Measurements from ENCODE around the gene PPIP5K2.
"Not testable (repeated sequence)": the region's sequence is repeated elsewhere in the genome, so short reads cannot be mapped to it uniquely, and the experiment has no call there.

DNA sequence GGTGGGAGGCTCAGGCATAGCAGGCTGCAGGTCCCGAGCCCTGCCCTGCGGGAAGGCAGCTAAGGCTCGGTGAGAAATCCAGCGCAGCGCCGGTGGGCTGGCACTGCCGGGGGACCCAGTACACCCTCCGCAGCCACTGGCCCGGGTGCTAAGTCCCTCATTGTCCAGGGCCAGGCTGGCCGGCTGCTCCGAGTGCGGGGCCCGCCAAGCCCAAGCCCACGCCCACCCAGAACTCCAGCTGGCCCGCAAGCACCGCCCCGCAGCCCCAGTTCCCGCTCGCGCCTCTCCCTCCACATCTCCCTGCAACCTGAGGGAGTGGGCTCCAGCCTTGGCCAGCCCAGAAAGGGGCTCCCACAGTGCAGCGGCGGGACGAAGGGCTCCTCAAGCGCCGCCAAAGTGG is 22.0 kb downstream of the PPIP5K2 start:
- TF ChIP-seq, protein P1, sequence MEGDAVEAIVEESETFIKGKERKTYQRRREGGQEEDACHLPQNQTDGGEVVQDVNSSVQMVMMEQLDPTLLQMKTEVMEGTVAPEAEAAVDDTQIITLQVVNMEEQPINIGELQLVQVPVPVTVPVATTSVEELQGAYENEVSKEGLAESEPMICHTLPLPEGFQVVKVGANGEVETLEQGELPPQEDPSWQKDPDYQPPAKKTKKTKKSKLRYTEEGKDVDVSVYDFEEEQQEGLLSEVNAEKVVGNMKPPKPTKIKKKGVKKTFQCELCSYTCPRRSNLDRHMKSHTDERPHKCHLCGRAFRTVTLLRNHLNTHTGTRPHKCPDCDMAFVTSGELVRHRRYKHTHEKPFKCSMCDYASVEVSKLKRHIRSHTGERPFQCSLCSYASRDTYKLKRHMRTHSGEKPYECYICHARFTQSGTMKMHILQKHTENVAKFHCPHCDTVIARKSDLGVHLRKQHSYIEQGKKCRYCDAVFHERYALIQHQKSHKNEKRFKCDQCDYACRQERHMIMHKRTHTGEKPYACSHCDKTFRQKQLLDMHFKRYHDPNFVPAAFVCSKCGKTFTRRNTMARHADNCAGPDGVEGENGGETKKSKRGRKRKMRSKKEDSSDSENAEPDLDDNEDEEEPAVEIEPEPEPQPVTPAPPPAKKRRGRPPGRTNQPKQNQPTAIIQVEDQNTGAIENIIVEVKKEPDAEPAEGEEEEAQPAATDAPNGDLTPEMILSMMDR (IDR thresholded peaks at IDR 0.05; ENCODE audit: extremely low read depth in 1 of 2, insufficient read depth in 1 of 2, low read depth in 1 of 2, low read length in 2 of 2): not testable (repeated sequence)
- TF ChIP-seq, protein P2, sequence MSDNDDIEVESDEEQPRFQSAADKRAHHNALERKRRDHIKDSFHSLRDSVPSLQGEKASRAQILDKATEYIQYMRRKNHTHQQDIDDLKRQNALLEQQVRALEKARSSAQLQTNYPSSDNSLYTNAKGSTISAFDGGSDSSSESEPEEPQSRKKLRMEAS (IDR thresholded peaks at IDR 0.05; ENCODE audit: insufficient read depth, insufficient read length): not testable (repeated sequence)
